HG03460 (cell line): Measurements from ENCODE around the gene ZC3H18.

ENCODE experiments used
- ATAC-seq: cut with Tn5 transposase; IDR thresholded peaks from one replicate; pipeline ENCODE4 v1.9.1; 2021; ENCODE audit not compliant: unreplicated experiment

Gene ZC3H18

DNA sequence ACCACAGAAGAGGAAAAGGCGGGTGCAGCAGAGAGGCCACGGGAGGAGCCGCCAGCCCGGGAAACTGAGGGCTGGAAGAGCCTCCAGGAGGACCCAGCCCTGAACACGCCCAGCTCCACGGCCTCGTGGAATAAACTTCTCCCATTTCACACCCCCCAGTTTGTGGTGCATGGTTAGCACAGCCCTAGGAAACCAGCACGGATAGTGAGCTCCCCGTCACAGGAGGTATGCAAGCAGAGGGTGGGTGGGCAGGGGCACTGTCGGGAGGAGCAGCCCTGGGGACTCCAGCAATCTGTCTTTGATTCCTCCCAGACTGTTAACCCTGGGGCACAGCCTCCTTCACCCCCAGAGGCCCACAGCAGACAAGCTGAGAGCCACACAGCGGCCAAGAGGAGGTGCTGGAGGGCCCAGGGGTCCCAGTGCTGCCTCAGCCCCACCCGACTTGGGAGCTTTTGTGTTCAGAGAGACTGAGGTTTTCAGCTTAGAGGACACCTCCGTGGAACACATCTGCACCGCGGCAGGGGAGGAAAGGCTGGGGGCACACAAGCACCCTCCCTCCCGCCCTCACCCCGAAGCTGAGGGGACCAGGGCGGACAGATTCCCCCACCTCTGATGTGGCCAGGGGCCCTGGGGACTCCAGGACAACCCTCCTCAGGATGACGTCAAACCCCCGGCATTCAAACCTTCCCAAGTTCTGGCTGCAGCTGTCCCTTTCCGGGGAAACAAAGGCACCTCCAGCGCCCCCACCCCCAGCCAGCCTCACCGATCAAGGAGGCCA lies 66.5 kb downstream of the ZC3H18 start:
- no peak for ATAC-seq

DNA sequence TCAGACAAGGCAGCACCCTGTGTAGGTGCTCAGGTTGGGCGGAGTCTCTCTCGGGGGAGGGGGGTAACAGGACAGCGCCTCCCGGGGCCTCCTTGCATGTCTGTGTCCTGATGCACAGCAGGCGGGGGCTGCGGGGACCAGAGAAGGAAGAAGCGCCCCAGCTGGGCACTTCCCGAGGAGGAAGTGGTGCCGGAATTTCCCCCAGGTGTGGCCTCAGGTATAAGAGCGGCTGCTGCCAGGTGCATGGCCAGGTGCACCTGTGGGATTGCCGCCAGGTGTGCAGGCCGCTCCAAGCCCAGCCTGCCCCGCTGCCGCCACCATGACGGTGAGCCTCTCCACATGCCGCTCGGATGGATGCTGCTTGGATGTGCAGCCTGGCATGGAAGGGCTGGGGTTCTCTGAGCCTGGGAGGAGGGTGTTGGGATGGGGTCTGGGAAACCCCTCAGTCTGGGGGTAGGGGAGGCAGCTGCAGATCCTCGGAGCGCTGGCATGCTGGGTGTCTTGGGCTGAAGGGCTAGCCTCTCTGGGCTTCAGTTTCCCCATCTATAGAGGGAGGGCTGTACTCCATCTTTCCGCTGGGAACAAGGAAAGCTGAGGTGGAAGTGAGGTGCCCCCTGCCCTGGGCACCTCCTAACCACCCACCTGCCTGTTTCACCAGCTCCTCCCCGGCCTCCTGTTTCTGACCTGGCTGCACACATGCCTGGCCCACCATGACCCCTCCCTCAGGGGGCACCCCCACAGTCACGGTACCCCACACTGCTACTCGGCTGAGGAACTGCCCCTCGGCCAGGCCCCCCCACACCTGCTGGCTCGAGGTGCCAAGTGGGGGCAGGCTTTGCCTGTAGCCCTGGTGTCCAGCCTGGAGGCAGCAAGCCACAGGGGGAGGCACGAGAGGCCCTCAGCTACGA lies 68.4 kb downstream of the ZC3H18 start, which contains the start of gene IL17C:
IL17C (plus strand) TSS at position 250 of the 908 bp plus-strand sequence; CDS start at position 320, 70 bp downstream.
- ATAC-seq = no peak

DNA sequence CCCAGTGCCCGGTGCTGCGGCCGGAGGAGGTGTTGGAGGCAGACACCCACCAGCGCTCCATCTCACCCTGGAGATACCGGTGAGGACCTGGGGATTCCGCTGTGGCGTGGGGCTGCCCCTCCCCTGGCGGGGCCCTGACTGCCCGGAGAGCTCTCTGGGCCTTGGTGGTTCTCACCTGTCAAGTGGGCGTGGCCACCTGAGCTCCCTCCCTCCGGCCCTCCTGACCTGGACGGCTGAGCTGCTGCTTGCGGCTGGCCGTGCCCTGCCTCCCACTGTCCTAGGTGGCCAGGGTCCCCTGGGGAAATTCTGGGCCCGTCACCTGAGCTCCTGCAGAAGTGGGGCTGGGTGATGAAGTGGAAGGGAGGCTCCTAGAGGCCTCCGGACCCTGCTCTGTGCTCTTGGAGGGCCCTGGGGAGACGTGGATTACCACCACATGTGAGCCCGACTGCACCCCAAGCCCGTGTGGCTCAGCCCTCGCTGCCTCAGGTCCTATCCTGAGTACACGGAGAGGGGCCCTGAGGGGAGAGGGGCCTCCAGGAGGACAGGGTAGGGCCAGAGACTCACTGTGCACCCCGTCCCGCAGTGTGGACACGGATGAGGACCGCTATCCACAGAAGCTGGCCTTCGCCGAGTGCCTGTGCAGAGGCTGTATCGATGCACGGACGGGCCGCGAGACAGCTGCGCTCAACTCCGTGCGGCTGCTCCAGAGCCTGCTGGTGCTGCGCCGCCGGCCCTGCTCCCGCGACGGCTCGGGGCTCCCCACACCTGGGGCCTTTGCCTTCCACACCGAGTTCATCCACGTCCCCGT lies 69.2 kb downstream of the ZC3H18 start:
- no peak for ATAC-seq

DNA sequence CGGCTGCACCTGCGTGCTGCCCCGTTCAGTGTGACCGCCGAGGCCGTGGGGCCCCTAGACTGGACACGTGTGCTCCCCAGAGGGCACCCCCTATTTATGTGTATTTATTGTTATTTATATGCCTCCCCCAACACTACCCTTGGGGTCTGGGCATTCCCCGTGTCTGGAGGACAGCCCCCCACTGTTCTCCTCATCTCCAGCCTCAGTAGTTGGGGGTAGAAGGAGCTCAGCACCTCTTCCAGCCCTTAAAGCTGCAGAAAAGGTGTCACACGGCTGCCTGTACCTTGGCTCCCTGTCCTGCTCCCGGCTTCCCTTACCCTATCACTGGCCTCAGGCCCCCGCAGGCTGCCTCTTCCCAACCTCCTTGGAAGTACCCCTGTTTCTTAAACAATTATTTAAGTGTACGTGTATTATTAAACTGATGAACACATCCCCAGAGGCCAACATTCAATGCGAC lies 69.9 kb downstream of the ZC3H18 start:
- no peak for ATAC-seq

DNA sequence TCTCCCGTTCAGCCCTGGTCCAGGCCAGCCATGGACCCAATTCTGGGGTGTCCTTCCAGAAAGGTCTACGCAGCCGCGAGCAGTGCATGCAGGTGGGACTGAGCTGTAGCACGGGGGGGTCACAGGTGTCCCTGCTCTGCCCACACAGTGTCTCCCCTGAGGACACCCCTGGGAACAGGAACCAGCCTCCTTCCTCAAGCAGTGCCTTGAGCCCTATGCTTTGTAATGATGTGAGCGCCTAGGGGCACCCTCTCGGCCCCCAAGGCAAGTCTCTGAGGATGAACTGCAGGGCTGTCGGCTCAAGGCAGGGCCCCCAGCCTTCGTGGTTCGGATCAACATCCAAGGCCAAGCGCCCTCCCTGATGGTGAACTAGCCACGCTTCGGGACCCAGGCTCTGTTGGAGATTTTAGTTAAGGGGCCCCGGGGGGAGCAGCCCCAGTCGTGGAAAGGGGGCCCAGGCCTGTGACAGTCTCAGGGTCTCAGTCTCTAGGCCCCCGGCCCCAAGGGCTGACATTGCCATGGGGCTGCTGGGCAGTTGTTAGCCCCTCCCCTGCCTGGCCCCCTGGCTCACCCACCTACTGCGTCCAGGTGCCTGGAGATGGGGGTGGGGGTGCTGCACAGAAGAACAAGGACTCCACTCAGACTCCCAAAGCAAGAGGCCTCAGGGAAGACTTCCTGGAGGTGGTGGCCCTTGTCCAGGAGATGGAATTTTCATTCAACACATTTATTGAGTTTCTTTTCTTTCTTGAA lies 70.5 kb downstream of the ZC3H18 start:
- no peak for ATAC-seq

DNA sequence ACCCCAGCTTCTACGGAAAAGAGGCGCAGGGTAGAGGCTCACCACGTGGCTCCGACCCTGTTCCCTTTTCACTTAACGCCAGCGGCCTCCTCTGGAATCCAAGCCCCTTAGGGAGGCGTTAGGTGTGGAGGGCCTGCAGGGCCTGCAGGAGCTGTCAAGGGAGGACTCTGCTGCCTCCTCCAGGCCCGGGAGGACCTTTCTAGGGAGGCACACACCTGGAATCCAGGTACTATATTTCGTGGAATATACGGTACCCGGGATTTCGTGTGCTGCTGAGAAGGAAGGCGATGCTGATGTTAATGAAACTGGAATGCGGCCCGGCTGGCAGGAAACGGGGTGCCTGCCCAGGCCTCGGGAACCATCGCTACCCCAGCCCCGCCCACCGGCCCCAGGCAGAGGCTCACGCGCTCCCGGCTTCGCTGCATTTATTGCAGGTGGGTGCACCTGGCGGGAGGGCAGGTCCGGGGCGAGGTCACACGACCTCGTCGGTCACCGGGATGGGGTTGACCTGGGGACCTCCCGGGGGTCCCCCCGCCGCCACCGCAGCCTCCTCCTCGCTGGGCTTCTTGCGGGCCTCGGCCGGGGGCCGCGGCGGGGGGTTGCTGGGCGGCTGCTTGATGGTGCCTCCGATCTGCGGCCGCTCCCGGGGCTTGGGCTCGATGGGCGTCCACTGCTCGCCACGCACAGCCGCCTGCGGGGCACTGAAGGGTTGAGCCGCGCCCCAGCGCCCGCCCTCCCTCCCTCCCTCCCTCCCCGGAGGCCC lies 72.9 kb downstream of the ZC3H18 start:
- no peak for ATAC-seq

DNA sequence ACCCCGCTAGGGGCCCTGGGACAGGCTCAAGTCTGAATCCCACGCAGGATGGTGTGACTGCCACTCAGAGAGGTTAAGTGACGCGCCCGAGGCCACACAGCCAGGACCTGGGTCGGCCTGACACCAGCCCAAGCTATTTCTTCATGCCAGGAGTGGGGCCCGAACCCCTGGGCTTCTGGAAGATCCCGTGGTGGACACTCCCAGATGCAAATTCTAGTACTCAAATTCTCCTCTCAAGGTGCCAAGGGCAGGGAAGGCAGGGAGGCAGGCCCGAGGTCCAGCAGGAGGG lies 73.4 kb downstream of the ZC3H18 start:
- no peak for ATAC-seq

DNA sequence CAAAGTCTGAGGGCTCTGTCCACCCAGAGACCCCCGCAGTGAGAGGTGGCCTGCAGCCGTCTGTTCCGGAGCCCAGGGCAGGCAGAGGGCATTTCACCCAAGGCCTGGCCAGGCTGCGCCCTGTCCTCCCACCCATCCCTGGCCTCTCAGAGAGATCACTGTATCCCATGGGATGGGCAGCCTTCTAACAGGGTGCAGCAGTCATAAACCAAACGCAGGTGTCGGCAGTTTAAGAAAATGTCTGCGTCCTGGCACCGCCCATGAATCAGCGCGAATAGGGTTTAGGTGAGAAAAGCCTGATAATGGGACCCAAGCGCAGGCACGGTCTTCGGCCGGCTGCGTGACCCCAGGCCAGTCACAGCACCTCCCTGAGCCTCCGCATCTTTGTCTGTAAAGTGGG lies 75.3 kb downstream of the ZC3H18 start:
- ATAC-seq = no peak

DNA sequence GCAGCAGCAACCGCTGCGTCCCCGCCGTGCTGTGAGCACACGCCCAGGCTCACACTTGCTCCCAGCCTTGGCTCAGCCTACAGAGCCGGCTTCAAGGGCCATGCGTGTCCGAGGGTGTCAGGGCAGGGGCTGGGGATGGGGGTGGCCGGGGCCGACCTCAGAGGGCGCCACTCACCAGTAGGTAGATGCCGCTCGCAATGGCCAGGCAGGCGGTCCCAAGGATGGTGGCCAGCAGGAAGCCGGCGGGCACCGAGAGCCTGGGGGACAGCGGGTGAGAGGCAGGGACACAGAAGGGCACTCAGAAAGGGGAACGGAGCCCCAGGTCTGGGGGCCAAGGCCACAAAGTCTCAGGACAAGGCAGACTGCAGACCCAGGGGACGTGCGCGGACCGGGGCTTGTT lies 75.7 kb downstream of the ZC3H18 start:
- ATAC-seq = no peak

DNA sequence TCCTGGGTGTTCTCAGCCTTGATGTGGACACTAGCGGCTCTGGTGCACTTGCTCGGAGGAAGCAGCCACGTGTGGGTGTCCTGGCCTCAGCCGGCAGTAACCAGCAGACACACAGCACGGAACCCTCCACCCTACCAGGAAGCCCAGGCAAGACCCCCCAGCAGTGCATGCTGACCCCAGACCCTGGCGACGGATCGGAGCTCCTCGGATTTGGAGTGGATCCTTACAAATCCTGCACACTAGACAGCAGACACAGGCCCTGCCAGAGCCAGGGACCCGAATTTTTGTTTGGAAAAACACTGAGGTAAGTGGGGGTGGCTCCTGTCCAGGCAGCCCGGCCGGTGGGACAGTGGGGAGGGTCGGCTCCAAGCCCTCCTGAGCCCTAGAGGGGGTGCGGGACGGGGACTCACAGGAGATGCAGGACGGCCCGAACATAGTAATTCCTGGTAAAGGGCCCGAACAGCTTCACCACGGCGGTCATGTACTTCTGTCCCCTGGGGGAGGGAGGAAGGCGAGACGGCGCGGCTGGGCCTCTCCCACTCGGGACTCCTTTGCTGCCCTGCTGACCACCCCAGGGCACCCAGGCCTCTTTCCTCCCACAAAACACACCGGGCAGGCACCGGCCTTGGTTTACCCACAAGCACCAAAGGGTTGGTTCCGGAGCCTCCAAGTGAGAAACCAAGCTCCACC lies 76.3 kb downstream of the ZC3H18 start:
- ATAC-seq = no peak

DNA sequence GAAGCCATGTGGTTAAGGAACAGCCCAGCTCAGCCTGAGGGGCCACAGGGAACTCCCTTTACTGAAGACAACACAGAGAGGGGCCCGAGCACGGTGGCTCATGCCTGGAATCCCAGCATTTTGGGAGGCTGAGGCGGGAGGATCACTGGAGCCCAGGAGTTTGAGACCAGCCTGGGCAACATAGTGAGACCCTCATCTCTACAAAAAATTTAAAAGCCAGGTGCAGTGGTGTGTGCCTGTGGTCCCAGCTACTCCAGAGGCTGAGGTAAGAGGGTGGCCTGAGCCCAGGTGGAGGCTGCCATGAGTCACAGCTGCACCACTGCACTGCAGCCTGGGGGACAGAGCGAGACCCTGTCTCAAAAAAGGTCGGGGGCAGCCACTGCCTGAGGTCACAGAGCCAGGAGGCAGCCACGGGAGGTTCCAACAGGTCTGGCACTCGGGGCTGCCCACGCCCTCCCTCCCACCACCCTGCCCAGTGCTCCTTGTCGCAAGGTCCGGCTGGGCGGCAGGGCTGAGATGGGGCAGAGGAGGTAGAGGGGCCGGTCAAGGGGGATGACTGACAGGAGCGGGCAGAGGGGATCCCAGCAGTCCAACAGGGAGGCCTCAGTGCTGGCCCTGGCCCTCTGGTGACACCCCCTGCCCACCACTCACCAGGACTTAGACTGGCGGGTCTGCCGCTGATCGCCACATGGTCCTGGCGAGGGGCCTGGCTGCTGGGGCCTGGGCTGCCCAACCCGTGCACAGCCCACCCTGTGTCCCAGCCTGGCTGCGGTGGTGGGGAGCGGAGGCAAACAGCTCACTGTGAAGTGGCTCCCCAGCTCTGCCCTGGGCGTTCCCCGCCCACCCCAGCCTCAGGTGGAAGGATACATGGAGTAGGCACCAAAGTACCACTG lies 77.2 kb downstream of the ZC3H18 start:
- no peak for ATAC-seq

DNA sequence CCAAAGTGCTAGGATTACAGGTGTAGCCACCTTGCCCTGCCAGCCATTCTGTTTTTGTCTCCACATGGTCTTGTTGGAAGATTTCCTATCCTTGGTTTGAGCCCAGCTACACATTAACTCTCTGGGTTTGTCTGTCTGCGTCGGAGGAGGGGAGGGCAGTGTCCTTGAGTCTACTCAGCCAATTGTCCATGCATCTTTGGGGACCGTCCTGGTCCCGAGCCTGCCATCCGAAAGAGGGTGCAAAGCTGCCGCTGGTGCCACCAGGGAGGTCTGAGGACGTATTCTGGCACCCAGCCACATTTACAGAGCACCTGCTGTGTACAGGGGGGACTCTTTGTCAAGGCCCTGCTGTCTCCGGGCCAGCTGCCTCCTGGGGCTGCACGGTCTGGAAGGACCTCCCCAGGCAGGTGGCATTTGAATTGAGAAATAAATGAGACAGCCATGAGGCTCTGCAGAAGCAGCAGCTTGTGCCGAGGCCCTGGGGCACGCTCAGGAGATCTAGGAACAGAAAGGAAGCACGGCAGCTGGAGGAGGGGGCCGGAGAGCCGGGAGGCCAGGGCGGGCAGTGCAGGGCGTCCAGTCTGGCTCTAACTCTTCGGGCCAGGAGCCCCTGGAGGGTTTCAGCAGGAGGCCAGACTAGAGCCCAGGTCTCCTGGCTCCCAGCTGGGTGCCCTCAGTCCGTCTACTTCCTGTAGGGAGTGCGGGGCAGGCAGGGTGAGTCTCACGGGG lies 79.2 kb downstream of the ZC3H18 start:
- no peak for ATAC-seq

DNA sequence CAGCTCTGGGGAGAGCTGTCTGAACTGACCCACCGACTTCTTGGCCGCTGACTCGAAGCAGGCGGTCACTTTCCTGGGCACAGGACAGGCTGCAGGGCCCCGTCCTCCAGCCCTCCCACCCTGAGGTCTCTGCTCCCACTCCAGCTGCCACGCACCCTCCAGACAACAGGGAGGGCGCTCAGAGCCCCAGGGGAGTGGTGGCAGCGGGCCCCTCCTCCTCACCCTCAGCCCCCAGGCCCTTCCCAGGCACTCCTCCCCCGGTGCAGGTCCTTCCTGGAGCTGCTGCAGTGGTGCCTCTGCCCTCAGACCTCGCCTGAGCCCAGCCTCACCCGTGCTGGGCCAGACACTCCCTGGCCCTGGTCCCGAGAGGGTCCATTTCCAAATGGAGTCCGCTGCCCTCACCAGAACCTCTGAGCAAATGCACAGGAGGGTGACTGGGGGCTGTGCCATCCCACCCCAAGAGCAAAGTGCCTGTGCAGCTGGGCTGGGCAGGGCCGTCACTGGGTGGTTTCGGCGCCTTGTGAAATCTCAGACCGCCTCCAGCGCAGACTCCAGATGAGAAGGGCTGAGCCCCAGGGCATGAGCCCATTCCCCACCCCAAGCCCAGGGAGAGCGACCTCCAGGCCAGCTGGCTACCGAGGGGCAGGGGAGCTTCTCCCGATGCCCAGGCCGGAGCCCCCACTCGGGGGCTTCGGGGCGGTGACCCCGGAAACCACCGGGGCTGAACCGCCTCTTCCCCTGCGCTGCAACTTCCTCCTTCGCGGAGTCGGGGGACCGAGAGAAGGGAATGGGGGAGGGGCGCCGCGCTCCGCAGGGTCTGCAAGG lies 79.9 kb downstream of the ZC3H18 start:
- peak; percentile 12 for ATAC-seq

DNA sequence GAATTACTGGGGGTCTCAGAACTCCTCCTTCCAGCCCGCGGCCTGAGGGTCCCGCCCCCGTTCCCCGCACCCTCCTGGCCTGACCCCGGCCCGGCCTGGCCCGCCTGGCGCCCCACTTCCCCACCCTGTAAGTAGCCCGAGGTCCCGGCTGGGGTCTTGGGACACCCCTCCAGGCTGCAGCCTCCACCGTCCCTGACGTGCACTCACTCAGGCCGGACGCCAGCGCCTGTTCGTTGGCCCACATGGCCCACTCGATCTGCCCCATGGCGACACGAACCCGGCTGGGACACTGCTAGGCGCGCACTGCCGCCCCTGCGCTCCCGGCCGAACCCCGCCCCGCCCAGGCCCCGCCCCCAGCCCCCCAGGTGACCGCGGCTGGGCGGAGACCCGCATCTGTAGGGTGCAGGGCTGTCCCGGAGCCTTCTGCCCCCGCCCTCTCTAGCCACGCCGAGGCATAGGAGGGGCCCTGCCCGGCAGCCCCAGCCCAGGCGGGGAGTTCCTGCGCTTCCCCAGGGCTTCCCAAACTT lies 80.6 kb downstream of the ZC3H18 start, which contains the start of gene CYBA:
CYBA (minus strand) TSS at position 305 of the 527 bp plus-strand sequence; CDS start at position 265, 40 bp downstream.
- peak; percentile 62 for ATAC-seq

DNA sequence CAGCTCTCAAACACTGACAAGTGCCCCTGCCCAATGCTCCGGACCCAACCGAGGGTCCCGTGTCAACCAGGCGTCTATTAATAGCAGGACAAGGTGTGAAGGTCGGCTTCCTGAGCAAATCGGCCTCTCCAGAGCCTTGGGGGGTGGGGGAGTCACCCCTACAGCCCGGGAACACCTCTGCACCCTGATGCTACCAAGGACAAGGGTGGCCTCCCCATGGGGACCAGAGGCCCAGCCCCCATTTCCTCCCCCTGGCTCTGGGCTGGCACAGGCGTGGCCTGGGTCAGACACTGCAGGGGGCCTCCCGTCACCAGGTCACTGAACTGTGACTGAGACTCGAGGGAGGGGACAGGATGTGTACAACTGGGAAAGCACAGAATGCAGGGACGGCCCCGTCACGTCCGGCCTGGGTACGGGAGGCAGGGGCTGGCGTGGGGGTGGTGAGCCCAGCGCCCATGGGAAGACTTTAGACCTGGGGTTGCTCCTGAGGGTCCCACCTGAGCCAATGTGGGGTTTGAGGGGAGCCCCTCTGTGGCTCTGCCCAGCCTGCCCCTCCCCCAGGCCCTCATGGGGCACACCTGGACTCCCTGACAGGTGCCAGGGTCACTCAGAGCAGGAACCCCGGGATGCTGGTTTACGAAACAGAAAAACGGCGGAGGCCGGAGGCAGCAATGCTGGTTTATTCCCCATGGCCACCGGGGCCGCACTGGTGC lies 81.2 kb downstream of the ZC3H18 start:
- ATAC-seq = peak; percentile 74
